Activated naive CD8-positive, alpha-beta T cell treated with anti-CD3 and anti-CD28 coated beads for 36 hours (primary cell): ENCODE data around the gene RPL34. TPM values are rescaled to one million over a fixed set of nuclear protein-coding genes. Genes with fewer than 3 reads are reported as not detected.

Source experiments
- DNase-seq: peaks from one replicate; pipeline ENCODE4 v3.0.0; 2021
- H3K27ac Mint-ChIP-seq: one replicate; pipeline ENCODE4 v1.8.0; 2022; ENCODE audit warnings: mild to moderate bottlenecking, moderate library complexity, mixed read lengths
- H3K27me3 Mint-ChIP-seq: one replicate; pipeline ENCODE4 v1.8.0; 2022; ENCODE audit warnings: mild to moderate bottlenecking, mixed read lengths
- H3K36me3 Mint-ChIP-seq: one replicate; pipeline ENCODE4 v1.8.0; 2021; ENCODE audit warnings: mild to moderate bottlenecking, mixed read lengths
- H3K4me1 Mint-ChIP-seq: one replicate; pipeline ENCODE4 v1.8.0; 2021; ENCODE audit warnings: mixed read lengths
- H3K4me3 Mint-ChIP-seq: one replicate; pipeline ENCODE4 v1.8.0; 2022; ENCODE audit warnings: mild to moderate bottlenecking, moderate library complexity, mixed read lengths
- H3K9me3 Mint-ChIP-seq: one replicate; pipeline ENCODE4 v1.8.0; 2022; ENCODE audit warnings: mixed read lengths
- total RNA-seq, 2 experiments: library from RNA; stranded (reverse); gene quantifications; one replicate each; pipeline ENCODE4 v1.2.3, GENCODE V29; 2021

The RPL34 gene
- total RNA-seq, 2 experiments from 2014 or later: 1,572 to 1,710 TPM

- H3K27me3 Mint-ChIP-seq: no peaks in the 10 kb centered on the region
- DNase-seq: no peak
- peaks cover 17% of the 10 kb centered on the region for H3K4me1 Mint-ChIP-seq
- peaks cover 40% of the 10 kb centered on the region for H3K36me3 Mint-ChIP-seq
- no peak overlapping the region for H3K27ac Mint-ChIP-seq
- peaks cover 10% of the 10 kb centered on the region for H3K9me3 Mint-ChIP-seq
- H3K4me3 Mint-ChIP-seq: no peak overlapping the region
These were observed 9.0 kb upstream of the RPL34 start for GRCh38 chr4:108611365-108611764.

DNA sequence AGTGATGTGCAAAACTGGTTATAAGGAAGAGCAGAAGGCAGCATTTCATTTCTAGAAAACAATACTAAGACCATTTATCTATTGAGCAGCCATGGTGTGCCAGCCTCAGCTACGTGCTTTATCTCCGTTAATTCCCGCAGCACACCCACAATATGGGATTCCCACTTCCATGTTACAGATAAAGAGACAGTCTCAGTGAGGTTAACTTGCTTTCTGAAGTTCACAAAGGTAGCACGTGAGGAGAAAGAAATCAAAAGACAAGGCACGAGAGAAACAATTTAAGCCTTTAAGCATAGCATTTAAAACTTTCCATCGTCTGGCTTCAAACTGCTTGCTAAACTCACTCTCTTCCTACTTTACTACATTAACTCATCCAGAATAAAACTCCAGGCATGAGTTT is 8.0 kb upstream of the RPL34 start:
- Mint-ChIP-seq H3K27me3 (no peaks in the 10 kb centered on the region), H3K27ac (no peak overlapping the region), H3K36me3 (peaks cover 41% of the 10 kb centered on the region), H3K4me3 (peak overlapping the region; percentile 59), H3K4me1 (peaks cover 19% of the 10 kb centered on the region), H3K9me3 (peaks cover 12% of the 10 kb centered on the region)
- DNase-seq: no peak

- DNase-seq: peak; percentile 53
- Mint-ChIP-seq H3K9me3 (peaks cover 9% of the 10 kb centered on the region), H3K4me1 (peaks cover 41% of the 10 kb centered on the region), H3K36me3 (peaks cover 75% of the 10 kb centered on the region), H3K4me3 (peak overlapping the region; percentile 96), H3K27ac (peak overlapping the region; percentile 93), H3K27me3 (no peaks in the 10 kb centered on the region)
These were observed 840 bp upstream of the RPL34 start for GRCh38 chr4:108619372-108620100.

GRCh38 chr4:108620933-108621905 is 843 bp downstream of the RPL34 start:
- no peak for DNase-seq
- Mint-ChIP-seq H3K4me3 (peak overlapping the region; percentile 96), H3K36me3 (peaks cover 78% of the 10 kb centered on the region), H3K4me1 (peaks cover 54% of the 10 kb centered on the region), H3K27ac (peak overlapping the region; percentile 93), H3K9me3 (peaks cover 3% of the 10 kb centered on the region), H3K27me3 (no peaks in the 10 kb centered on the region)

- Mint-ChIP-seq H3K27ac (peak overlapping the region; percentile 93), H3K4me3 (peak overlapping the region; percentile 96), H3K9me3 (no peaks in the 10 kb centered on the region), H3K4me1 (peaks cover 59% of the 10 kb centered on the region), H3K27me3 (no peaks in the 10 kb centered on the region), H3K36me3 (peaks cover 77% of the 10 kb centered on the region)
- peak; percentile 9 for DNase-seq
These were observed 1.6 kb downstream of the RPL34 start for GRCh38 chr4:108622022-108622421.

DNA sequence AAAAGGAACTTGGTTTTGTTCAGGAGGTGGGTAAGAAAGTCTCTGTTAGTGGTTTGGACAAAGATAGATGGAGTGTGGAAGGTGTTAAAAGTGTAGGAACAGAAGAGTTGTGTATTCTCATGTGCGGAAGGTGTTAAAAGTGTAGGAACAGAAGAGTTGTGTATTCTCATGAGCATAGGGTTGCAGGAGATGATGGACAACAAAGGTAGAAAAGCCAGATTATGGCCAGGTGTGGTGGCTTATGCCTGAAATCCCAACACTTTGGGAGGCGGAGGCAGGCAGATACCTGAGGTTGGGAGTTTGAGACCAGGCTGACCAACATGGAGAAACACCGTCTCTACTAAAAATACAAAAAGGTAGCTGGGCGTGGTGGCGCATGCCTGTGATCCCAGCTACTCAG is 2.5 kb downstream of the RPL34 start:
- H3K27ac Mint-ChIP-seq: peak overlapping the region; percentile 93
- H3K4me3 Mint-ChIP-seq: peak overlapping the region; percentile 96
- DNase-seq: no peak
- H3K9me3 Mint-ChIP-seq: no peaks in the 10 kb centered on the region
- H3K4me1 Mint-ChIP-seq: peaks cover 55% of the 10 kb centered on the region
- no peaks in the 10 kb centered on the region for H3K27me3 Mint-ChIP-seq
- peaks cover 76% of the 10 kb centered on the region for H3K36me3 Mint-ChIP-seq

DNA sequence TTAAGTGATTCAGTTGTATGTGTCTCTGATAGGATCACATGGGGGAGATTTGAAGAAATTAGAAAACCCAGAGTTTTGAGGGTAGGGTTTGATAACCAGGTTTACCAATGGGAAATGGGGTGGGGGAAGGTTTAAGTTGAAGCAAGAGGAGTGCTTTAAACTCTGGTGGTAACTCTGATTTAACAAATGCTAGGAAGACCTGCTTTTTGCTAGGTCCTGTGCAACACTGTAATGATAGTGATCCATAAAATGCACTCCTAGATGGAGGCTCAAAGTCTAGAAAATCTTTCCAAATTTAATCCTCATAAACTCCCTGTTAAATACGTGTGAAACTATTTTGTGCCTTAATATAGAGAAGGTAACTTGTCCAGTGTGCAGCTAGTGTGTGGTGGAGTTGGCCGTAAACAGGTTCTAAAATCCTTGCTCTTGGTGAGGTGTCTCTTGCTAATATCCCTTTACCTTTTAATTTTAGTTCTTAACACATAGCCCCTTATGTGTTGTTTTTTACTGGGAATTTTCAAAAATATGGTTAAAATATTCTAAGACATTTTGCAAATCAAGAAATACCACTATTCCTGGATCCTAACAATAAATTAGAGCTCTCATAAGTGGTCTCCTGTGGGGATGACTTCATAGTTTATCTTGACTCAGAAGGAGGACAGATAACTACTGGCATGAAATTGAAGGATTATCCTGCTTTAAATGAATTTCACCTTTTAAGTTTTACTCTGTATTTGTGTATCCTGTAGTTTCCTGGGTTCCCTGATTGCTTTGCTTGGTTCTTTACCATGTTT is 4.1 kb downstream of the RPL34 start:
- no peaks in the 10 kb centered on the region for H3K9me3 Mint-ChIP-seq
- H3K4me3 Mint-ChIP-seq: peak overlapping the region; percentile 96
- H3K27me3 Mint-ChIP-seq: no peaks in the 10 kb centered on the region
- no peak for DNase-seq
- peak overlapping the region; percentile 93 for H3K27ac Mint-ChIP-seq
- H3K4me1 Mint-ChIP-seq: peaks cover 46% of the 10 kb centered on the region
- peaks cover 74% of the 10 kb centered on the region for H3K36me3 Mint-ChIP-seq

DNA sequence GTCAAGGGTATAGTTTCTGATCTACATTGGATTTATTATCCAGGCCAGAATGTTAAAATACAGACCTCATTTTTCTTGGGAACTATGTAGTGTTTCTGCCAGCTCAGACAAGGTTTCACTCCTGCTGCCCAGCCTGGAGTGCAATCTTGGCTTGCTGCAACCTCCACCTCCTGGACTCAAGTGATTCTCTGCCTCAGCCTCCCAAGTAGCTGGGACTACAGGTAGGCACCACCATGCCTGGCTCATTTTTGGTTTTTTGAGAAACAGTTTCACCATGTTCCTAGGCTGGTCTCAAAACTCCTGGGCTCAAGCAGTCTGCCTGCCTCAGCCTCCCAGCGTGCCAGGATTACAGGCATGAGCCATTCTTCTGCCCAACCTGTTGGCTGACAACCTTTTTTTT is 5.7 kb downstream of the RPL34 start:
- H3K27me3 Mint-ChIP-seq: no peaks in the 10 kb centered on the region
- H3K27ac Mint-ChIP-seq: peak overlapping the region; percentile 65
- no peak overlapping the region for H3K4me3 Mint-ChIP-seq

GRCh38 chr4:108628411-108628810 is 8.0 kb downstream of the RPL34 start:
- H3K4me1 Mint-ChIP-seq: peaks cover 40% of the 10 kb centered on the region
- H3K36me3 Mint-ChIP-seq: peaks cover 58% of the 10 kb centered on the region
- DNase-seq: no peak
- no peak overlapping the region for H3K4me3 Mint-ChIP-seq
- H3K9me3 Mint-ChIP-seq: no peaks in the 10 kb centered on the region
- H3K27me3 Mint-ChIP-seq: no peaks in the 10 kb centered on the region
- no peak overlapping the region for H3K27ac Mint-ChIP-seq

More for the DNA sequence above, 5.7 kb downstream of the RPL34 start:
- peaks cover 51% of the 10 kb centered on the region for H3K4me1 Mint-ChIP-seq
- no peaks in the 10 kb centered on the region for H3K9me3 Mint-ChIP-seq
- H3K36me3 Mint-ChIP-seq: peaks cover 77% of the 10 kb centered on the region
- no peak for DNase-seq

- peaks cover 30% of the 10 kb centered on the region for H3K36me3 Mint-ChIP-seq
- no peak overlapping the region for H3K27ac Mint-ChIP-seq
- no peaks in the 10 kb centered on the region for H3K9me3 Mint-ChIP-seq
- peaks cover 9% of the 10 kb centered on the region for H3K4me1 Mint-ChIP-seq
- no peak overlapping the region for H3K4me3 Mint-ChIP-seq
- no peaks in the 10 kb centered on the region for H3K27me3 Mint-ChIP-seq
- DNase-seq: no peak
These were observed 14.8 kb downstream of the RPL34 start for GRCh38 chr4:108635070-108635655.

DNA sequence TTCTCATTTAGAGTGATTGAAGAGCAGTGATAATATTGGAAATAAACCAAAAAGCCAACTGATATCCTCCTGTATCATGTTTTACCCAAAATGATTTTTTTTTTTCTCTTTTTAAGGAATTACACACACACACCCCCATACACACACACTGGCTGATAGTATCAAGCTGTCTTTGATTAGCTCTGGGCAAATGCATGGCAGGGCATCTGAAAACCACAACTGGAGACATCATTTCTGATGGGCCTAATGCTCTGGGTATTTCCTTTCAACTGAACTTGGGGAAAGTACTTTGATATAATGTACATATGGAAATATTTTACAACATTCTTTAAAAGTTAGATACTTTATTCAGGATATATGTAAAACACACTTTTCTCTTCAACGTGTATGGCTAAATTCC is 15.9 kb downstream of the RPL34 start:
- Mint-ChIP-seq H3K36me3 (peaks cover 29% of the 10 kb centered on the region), H3K27ac (peak overlapping the region; percentile 23), H3K4me3 (no peak overlapping the region), H3K9me3 (no peaks in the 10 kb centered on the region), H3K27me3 (no peaks in the 10 kb centered on the region), H3K4me1 (peaks cover 4% of the 10 kb centered on the region)
- no peak for DNase-seq

GRCh38 chr4:108637856-108638255 is 17.5 kb downstream of the RPL34 start:
- DNase-seq: no peak
- Mint-ChIP-seq H3K9me3 (no peaks in the 10 kb centered on the region), H3K4me1 (no peaks in the 10 kb centered on the region), H3K27ac (no peak overlapping the region), H3K4me3 (no peak overlapping the region), H3K27me3 (no peaks in the 10 kb centered on the region), H3K36me3 (peaks cover 24% of the 10 kb centered on the region)

- Mint-ChIP-seq H3K27me3 (no peaks in the 10 kb centered on the region), H3K4me3 (no peak overlapping the region), H3K9me3 (no peaks in the 10 kb centered on the region), H3K4me1 (no peaks in the 10 kb centered on the region), H3K36me3 (peaks cover 14% of the 10 kb centered on the region), H3K27ac (no peak overlapping the region)
- DNase-seq: no peak
These were observed 23.9 kb downstream of the RPL34 start for GRCh38 chr4:108644237-108644636.

GRCh38 chr4:108646706-108647105 is 26.3 kb downstream of the RPL34 start:
- peaks cover 8% of the 10 kb centered on the region for H3K36me3 Mint-ChIP-seq
- H3K27ac Mint-ChIP-seq: no peak overlapping the region
- no peak overlapping the region for H3K4me3 Mint-ChIP-seq
- no peaks in the 10 kb centered on the region for H3K27me3 Mint-ChIP-seq
- peaks cover 5% of the 10 kb centered on the region for H3K4me1 Mint-ChIP-seq
- no peak for DNase-seq
- H3K9me3 Mint-ChIP-seq: no peaks in the 10 kb centered on the region
